H1 (cell line): ENCODE measurements around the gene KEL. TPM values are rescaled to one million over a fixed set of nuclear protein-coding genes. Genes with fewer than 3 reads are reported as not detected.

Experiments
- CTCF ChIA-PET: fragments of 300-600 bp; sonication (Branson Sonifier 250); formaldehyde crosslinking; loops from one replicate; lab custom pipeline; 2021; ENCODE audit not compliant: partially characterized antibody; lab: Charles Lee
- POLR2A ChIA-PET: fragments of 300-600 bp; sonication (Branson Sonifier 250); formaldehyde crosslinking; loops from one replicate; lab custom pipeline; 2021; ENCODE audit warnings: inconsistent platforms; ENCODE audit not compliant: partially characterized antibody; lab: Charles Lee
- DNase-seq, 2 experiments: peaks; one replicate each; pipeline versions ENCODE4 v3.0.0 to v3.0.0-alpha.2; 2010 to 2022; ENCODE audit warnings: low spot score in 2 of 2, low read depth in 1 of 2, mixed read lengths in 1 of 2
- FAIRE-seq: peaks from 2 replicates; lab custom pipeline; 2011; peaks lifted over from hg19 to GRCh38; lab: Jason Lieb, UNC
- H2AFZ ChIP-seq: 2 replicates; pipeline ENCODE4 v1.8.1; 2012; ENCODE audit warnings: low read length, inconsistent platforms
- H2AK5ac ChIP-seq: 2 replicates; pipeline ENCODE4 v1.6.1; 2013; ENCODE audit warnings: low read depth, low read length
- H2BK120ac ChIP-seq: replicated peaks from 2 replicates; pipeline ENCODE3; 2013; ENCODE audit warnings: low read depth, low read length, inconsistent platforms
- H2BK12ac ChIP-seq: 2 replicates; pipeline ENCODE4 v1.6.1; 2013; ENCODE audit warnings: low read depth, low read length
- H2BK15ac ChIP-seq: 2 replicates; pipeline ENCODE4 v1.6.1; 2013; ENCODE audit warnings: low read length
- H2BK20ac ChIP-seq: 2 replicates; pipeline ENCODE4 v1.6.1; 2013; ENCODE audit warnings: low read length
- H2BK5ac ChIP-seq: 2 replicates; pipeline ENCODE4 v1.6.1; 2013; ENCODE audit warnings: low read depth, low read length
- H3K14ac ChIP-seq: 2 replicates; pipeline ENCODE4 v1.6.1; 2013; ENCODE audit warnings: inconsistent platforms; ENCODE audit not compliant: insufficient read length
- H3K18ac ChIP-seq: 2 replicates; pipeline ENCODE4 v1.6.1; 2013; ENCODE audit warnings: low read length; ENCODE audit errors: extremely low read depth
- H3K23ac ChIP-seq: 2 replicates; pipeline ENCODE4 v1.6.1; 2013; ENCODE audit warnings: inconsistent platforms; ENCODE audit not compliant: insufficient read length
- H3K23me2 ChIP-seq: 2 replicates; pipeline ENCODE4 v1.6.1; 2013; ENCODE audit warnings: low read depth, low read length
- H3K27ac ChIP-seq: 2 replicates; pipeline ENCODE4 v1.6.1; 2011; ENCODE audit warnings: low read depth, low read length, inconsistent platforms
- H3K27me3 ChIP-seq, 4 experiments: replicated peaks in 1 of 4; 1 replicate in 1 of 4; 2 replicates in 3 of 4; pipeline versions ENCODE4 v1.6.1 to v1.8.1; 2011 to 2013; ENCODE audit warnings: low read length in 3 of 4, mild to moderate bottlenecking in 3 of 4, inconsistent platforms in 2 of 4, mixed read lengths in 2 of 4, moderate library complexity in 1 of 4; ENCODE audit not compliant: control insufficient read depth in 3 of 4, insufficient read depth in 3 of 4; ENCODE audit errors: extremely low read depth in 1 of 4
- H3K36me3 ChIP-seq, 4 experiments: 2 replicates each; pipeline versions ENCODE4 v1.6.1 to v1.8.1; 2011 to 2013; ENCODE audit warnings: mild to moderate bottlenecking in 4 of 4, low read length in 3 of 4, moderate library complexity in 2 of 4, control low read depth in 1 of 4, inconsistent platforms in 1 of 4; ENCODE audit not compliant: insufficient read depth in 4 of 4, control insufficient read depth in 2 of 4
- H3K4ac ChIP-seq: replicated peaks from 2 replicates; pipeline ENCODE3; 2013; ENCODE audit warnings: low read length, low read depth, mixed read lengths, inconsistent platforms; ENCODE audit not compliant: insufficient read length
- H3K4me1 ChIP-seq, 4 experiments: replicated peaks in 1 of 4; 1 replicate in 1 of 4; 2 replicates in 3 of 4; pipeline versions ENCODE4 v1.6.1 to v1.8.1; 2011 to 2013; ENCODE audit warnings: low read length in 3 of 4, inconsistent platforms in 2 of 4, mixed read lengths in 1 of 4; ENCODE audit not compliant: insufficient read depth in 4 of 4, control insufficient read depth in 3 of 4
- H3K4me2 ChIP-seq, 2 experiments: 2 replicates each; pipeline versions ENCODE4 v1.6.1 to v1.8.1; 2011 to 2013; ENCODE audit warnings: low read depth in 2 of 2, low read length in 2 of 2, control low read depth in 1 of 2, inconsistent platforms in 1 of 2, mild to moderate bottlenecking in 1 of 2; ENCODE audit not compliant: insufficient read depth in 1 of 2
- H3K4me3 ChIP-seq, 4 experiments: fragments of 200-600, 300-600 bp in 1 of 4; sonication (generic), shearing (Covaris generic), sonication (Bioruptor Twin) in 1 of 4; 2 replicates each; pipeline versions ENCODE4 v1.5.1 to v1.8.1; 2011 to 2016; ENCODE audit warnings: low read length in 4 of 4, low read depth in 3 of 4, control low read depth in 2 of 4, inconsistent platforms in 2 of 4, mild to moderate bottlenecking in 2 of 4, mixed read lengths in 1 of 4, moderate library complexity in 1 of 4; ENCODE audit not compliant: insufficient read depth in 2 of 4; ENCODE audit errors: extremely low read depth in 1 of 4
- H3K56ac ChIP-seq: replicated peaks from 2 replicates; pipeline ENCODE3; 2013; ENCODE audit warnings: low read depth, mild to moderate bottlenecking, mixed read lengths, low read length, inconsistent platforms; ENCODE audit not compliant: insufficient read length
- H3K79me1 ChIP-seq: 2 replicates; pipeline ENCODE4 v1.6.1; 2013; ENCODE audit warnings: low read depth, low read length, control low read depth
- H3K79me2 ChIP-seq, 2 experiments: 2 replicates each; pipeline versions ENCODE4 v1.6.1 to v1.8.1; 2012 to 2013; ENCODE audit warnings: low read length in 2 of 2, mild to moderate bottlenecking in 2 of 2, inconsistent platforms in 1 of 2; ENCODE audit not compliant: insufficient read depth in 2 of 2, control insufficient read depth in 1 of 2
- H3K9ac ChIP-seq, 4 experiments: replicated peaks in 1 of 4; 1 replicate in 1 of 4; 2 replicates in 3 of 4; pipeline versions ENCODE4 v1.6.1 to v1.8.1; 2011 to 2013; ENCODE audit warnings: low read depth in 3 of 4, low read length in 3 of 4, control low read depth in 2 of 4, mild to moderate bottlenecking in 2 of 4, moderate library complexity in 2 of 4, inconsistent platforms in 1 of 4; ENCODE audit errors: extremely low read depth in 1 of 4
- H3K9me3 ChIP-seq, 2 experiments: 2 replicates each; pipeline versions ENCODE4 v1.6.1 to v1.8.1; 2012 to 2013; ENCODE audit warnings: mild to moderate bottlenecking in 2 of 2, moderate library complexity in 2 of 2, control low read depth in 1 of 2, inconsistent platforms in 1 of 2, low read depth in 1 of 2, low read length in 1 of 2, mixed read lengths in 1 of 2; ENCODE audit not compliant: insufficient read depth in 2 of 2
- H4K20me1 ChIP-seq, 2 experiments: replicated peaks in 1 of 2; 2 replicates each; pipeline versions ENCODE3 to v1.8.1; 2011 to 2013; ENCODE audit warnings: inconsistent platforms in 2 of 2, low read length in 2 of 2, mild to moderate bottlenecking in 1 of 2; ENCODE audit not compliant: insufficient read depth in 2 of 2, control insufficient read depth in 1 of 2
- H4K5ac ChIP-seq: 2 replicates; pipeline ENCODE4 v1.6.1; 2013; ENCODE audit warnings: low read length, low read depth, mixed read lengths, inconsistent platforms; ENCODE audit not compliant: insufficient read length
- H4K8ac ChIP-seq: 2 replicates; pipeline ENCODE4 v1.8.0; 2013; ENCODE audit warnings: mild to moderate bottlenecking, moderate library complexity, low read length, inconsistent platforms; ENCODE audit not compliant: insufficient read depth; ENCODE audit errors: extremely low read depth
- H4K91ac ChIP-seq: replicated peaks from 2 replicates; pipeline ENCODE3; 2013; ENCODE audit warnings: low read length, mixed read lengths, inconsistent platforms; ENCODE audit not compliant: insufficient read length
- CHD2 ChIP-seq: IDR thresholded peaks from 2 replicates; pipeline ENCODE4 v1.6.1; 2012; ENCODE audit warnings: low read length, improper control_type of control experiment
- CTBP2 ChIP-seq: IDR thresholded peaks from 2 replicates; pipeline ENCODE4 v1.7.0; 2011; ENCODE audit warnings: borderline replicate concordance, mild to moderate bottlenecking, moderate library complexity, mixed read lengths, low read length; ENCODE audit not compliant: insufficient read depth, insufficient read length
- GABPA ChIP-seq: IDR thresholded peaks from 2 replicates; pipeline ENCODE4 v1.6.1; 2011; ENCODE audit warnings: mild to moderate bottlenecking, low read length, moderate library complexity, borderline replicate concordance; ENCODE audit not compliant: insufficient read depth
- JUN ChIP-seq: IDR thresholded peaks from 2 replicates; pipeline ENCODE4 v1.6.1; 2011; ENCODE audit warnings: low read depth, mild to moderate bottlenecking, improper control_type of control experiment, low read length
- KDM1A ChIP-seq: fragments of 200-600, 300-600 bp; sonication (generic); IDR thresholded peaks from 2 replicates; pipeline ENCODE4 v1.7.1; 2016; ENCODE audit warnings: mild to moderate bottlenecking, low read length, borderline replicate concordance
- KDM4A ChIP-seq: IDR thresholded peaks from one replicate; pipeline ENCODE4 v1.7.1; 2012; ENCODE audit warnings: low read depth, mild to moderate bottlenecking, moderate library complexity, low read length, inconsistent platforms; ENCODE audit not compliant: severe bottlenecking
- KDM5A ChIP-seq: fragments of 200-600 bp; IDR thresholded peaks from 2 replicates; pipeline ENCODE4 v1.7.1; 2012; ENCODE audit warnings: mild to moderate bottlenecking, low read length, inconsistent platforms, mixed read lengths
- MAFK ChIP-seq: IDR thresholded peaks from 2 replicates; pipeline ENCODE4 v1.6.1; 2012; ENCODE audit warnings: low read depth, mild to moderate bottlenecking, improper control_type of control experiment, low read length
- NRF1 ChIP-seq: IDR thresholded peaks from 2 replicates; pipeline ENCODE4 v1.6.1; 2011; ENCODE audit warnings: mild to moderate bottlenecking, low read depth, low read length, improper control_type of control experiment
- SIRT6 ChIP-seq: IDR thresholded peaks from one replicate; pipeline ENCODE4 v1.7.1; 2012; ENCODE audit warnings: low read length, inconsistent platforms
- TBP ChIP-seq: IDR thresholded peaks from 2 replicates; pipeline ENCODE4 v1.6.1; 2011; ENCODE audit warnings: low read depth, low read length, improper control_type of control experiment
- WGBS, 2 experiments: shearing (Covaris generic) in 1 of 2; methylation state at CpG; one replicate each; pipeline versions ENCODE4 v1.1.6 to v1.1.7; 2013 to 2015; ENCODE audit warnings: low lambda C conversion rate in 2 of 2, mixed read lengths in 2 of 2, inconsistent platforms in 1 of 2, low coverage in 1 of 2, missing lambda C conversion rate in 1 of 2; ENCODE audit not compliant: insufficient replicate concordance in 2 of 2, insufficient coverage in 1 of 2, insufficient read length in 1 of 2; ENCODE audit errors: extremely low coverage in 1 of 2, missing lambda C conversion rate in 1 of 2; 5-methylcytosine and 5-hydroxymethylcytosine counted together
- polyA plus RNA-seq, 7 experiments: library from polyadenylated mRNA; depleted of rRNA in 3 of 7; stranded (reverse) in 5 of 7; unstranded in 2 of 7; fragments of >200 nt in 5 of 7; fragments of 200-250 nt in 2 of 7; gene quantifications; 1 replicate in 5 of 7; 2 replicates in 1 of 7; 4 replicates in 1 of 7; pipeline versions ENCODE4 v1.2.1 to v1.2.3, GENCODE V29; 2011 to 2013; ENCODE audit warnings: missing spikeins in 2 of 7, mixed read lengths in 2 of 7
- total RNA-seq: library from RNA; stranded (reverse); fragmentation: NEBNext Ultra II Directional; extraction: Animal tissue kit (Norgen Biotek cat#: 25700); gene quantifications from 2 replicates; pipeline ENCODE4 v1.2.1, GENCODE V29; 2021
- TF ChIP-seq, protein P1 (sequence below): IDR thresholded peaks from 2 replicates; pipeline ENCODE4 v1.6.1; 2012; ENCODE audit warnings: low read length, inconsistent platforms
- TF ChIP-seq, protein P2 (sequence below): IDR thresholded peaks from 2 replicates; pipeline ENCODE4 v1.6.1; 2012; ENCODE audit warnings: inconsistent platforms

The KEL gene
- total and polyA plus RNA-seq, 2 of the 8 experiments (the other 6 are each of a cell fraction or from before 2014, with no cell fraction given), result 1.8 to 1.9 TPM

DNA sequence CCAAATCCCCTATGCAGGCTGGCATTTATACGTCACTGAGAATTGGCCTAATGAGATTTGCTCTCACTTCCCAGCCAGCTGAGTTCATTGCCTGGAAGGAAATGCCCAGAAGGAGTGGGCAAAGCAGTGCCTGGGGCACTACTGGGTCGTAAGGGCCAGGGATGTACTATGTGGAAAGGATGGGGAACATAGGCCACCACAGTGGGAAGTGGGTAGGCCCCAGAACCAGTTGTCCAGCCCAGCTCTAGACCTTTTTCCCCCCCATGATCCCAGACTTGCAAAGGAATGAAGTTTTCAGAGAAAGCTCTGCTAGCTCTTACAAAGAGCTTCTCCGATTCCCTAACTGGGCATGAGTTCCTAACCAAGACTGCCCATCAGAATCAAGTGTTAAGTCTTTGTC lies 42.5 kb downstream of the KEL start:
- WGBS, 2 experiments, result 97% methylated on average over 3 of the region's 3 CpGs; no CpG with 5 or more reads in 1 of the 2 experiments
- CTCF ChIA-PET, result interaction anchor here (0.8 to 3.0 kb wide), 10 partner anchors 9 to 295 kb away, joined by 3 to 16 read pairs (median 4); partner anchors contain the start of genes LLCFC1 and TRPV5
- H3K27ac ChIP-seq, result no peak overlapping the region
- no peaks in the 10 kb centered on the region for H3K36me3 ChIP-seq
- no peak overlapping the region for H3K4me2 ChIP-seq
- FAIRE-seq (no peak), DNase-seq (no peak)
- H2BK15ac ChIP-seq, result no peak overlapping the region
- no peaks in the 10 kb centered on the region for H3K4me1 ChIP-seq
- H4K5ac ChIP-seq, result no peak overlapping the region
- H2AK5ac ChIP-seq, result no peak overlapping the region
- no peak overlapping the region for H2BK120ac ChIP-seq
- no peaks in the 10 kb centered on the region for H4K20me1 ChIP-seq
- POLR2A ChIA-PET, result no interaction called here
- no peak overlapping the region for H2AFZ ChIP-seq
- no peak overlapping the region for H4K8ac ChIP-seq
- H3K27me3 ChIP-seq, result no peaks in the 10 kb centered on the region
- no peak overlapping the region for H3K4me3 ChIP-seq
- H3K14ac ChIP-seq, result no peak overlapping the region
- no peak overlapping the region for H3K18ac ChIP-seq
- H4K91ac ChIP-seq, result no peak overlapping the region
- no peaks in the 10 kb centered on the region for H3K79me1 ChIP-seq
- H3K79me2 ChIP-seq, result no peaks in the 10 kb centered on the region
- no peak overlapping the region for H3K9ac ChIP-seq
- H3K9me3 ChIP-seq, result no peaks in the 10 kb centered on the region
- no peaks in the 10 kb centered on the region for H3K23me2 ChIP-seq
- H3K23ac ChIP-seq, result no peak overlapping the region
- no peak overlapping the region for H3K56ac ChIP-seq
- H2BK12ac ChIP-seq, result no peak overlapping the region
- no peak overlapping the region for H2BK20ac ChIP-seq
- H3K4ac ChIP-seq, result no peak overlapping the region
- no peak overlapping the region for H2BK5ac ChIP-seq
- TF ChIP-seq SIRT6 (no peak), KDM5A (no peak), NRF1 (no peak), KDM4A (no peak), GABPA (no peak), KDM1A (no peak), CHD2 (no peak), JUN (no peak), MAFK (no peak), TBP (no peak), CTBP2 (no peak)
- TF ChIP-seq, protein P1, sequence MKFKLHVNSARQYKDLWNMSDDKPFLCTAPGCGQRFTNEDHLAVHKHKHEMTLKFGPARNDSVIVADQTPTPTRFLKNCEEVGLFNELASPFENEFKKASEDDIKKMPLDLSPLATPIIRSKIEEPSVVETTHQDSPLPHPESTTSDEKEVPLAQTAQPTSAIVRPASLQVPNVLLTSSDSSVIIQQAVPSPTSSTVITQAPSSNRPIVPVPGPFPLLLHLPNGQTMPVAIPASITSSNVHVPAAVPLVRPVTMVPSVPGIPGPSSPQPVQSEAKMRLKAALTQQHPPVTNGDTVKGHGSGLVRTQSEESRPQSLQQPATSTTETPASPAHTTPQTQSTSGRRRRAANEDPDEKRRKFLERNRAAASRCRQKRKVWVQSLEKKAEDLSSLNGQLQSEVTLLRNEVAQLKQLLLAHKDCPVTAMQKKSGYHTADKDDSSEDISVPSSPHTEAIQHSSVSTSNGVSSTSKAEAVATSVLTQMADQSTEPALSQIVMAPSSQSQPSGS, result no peak
- TF ChIP-seq, protein P2, sequence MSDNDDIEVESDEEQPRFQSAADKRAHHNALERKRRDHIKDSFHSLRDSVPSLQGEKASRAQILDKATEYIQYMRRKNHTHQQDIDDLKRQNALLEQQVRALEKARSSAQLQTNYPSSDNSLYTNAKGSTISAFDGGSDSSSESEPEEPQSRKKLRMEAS, result no peak
